Measurements from ENCODE around the gene B3GNT3. TPM values are rescaled to one million over a fixed set of nuclear protein-coding genes. Genes with fewer than 3 reads are reported as not detected.

The B3GNT3 gene
- total RNA-seq, 1 experiment from 2014 or later, result 1.9 TPM

DNA sequence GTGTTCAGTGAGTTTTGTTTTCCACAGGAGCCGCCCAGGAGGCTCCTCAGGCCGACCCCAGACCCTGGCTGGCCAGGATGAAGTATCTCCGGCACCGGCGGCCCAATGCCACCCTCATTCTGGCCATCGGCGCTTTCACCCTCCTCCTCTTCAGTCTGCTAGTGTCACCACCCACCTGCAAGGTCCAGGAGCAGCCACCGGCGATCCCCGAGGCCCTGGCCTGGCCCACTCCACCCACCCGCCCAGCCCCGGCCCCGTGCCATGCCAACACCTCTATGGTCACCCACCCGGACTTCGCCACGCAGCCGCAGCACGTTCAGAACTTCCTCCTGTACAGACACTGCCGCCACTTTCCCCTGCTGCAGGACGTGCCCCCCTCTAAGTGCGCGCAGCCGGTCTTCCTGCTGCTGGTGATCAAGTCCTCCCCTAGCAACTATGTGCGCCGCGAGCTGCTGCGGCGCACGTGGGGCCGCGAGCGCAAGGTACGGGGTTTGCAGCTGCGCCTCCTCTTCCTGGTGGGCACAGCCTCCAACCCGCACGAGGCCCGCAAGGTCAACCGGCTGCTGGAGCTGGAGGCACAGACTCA, 12.9 kb downstream of the B3GNT3 start (continued):
- TF ChIP-seq, protein P1, sequence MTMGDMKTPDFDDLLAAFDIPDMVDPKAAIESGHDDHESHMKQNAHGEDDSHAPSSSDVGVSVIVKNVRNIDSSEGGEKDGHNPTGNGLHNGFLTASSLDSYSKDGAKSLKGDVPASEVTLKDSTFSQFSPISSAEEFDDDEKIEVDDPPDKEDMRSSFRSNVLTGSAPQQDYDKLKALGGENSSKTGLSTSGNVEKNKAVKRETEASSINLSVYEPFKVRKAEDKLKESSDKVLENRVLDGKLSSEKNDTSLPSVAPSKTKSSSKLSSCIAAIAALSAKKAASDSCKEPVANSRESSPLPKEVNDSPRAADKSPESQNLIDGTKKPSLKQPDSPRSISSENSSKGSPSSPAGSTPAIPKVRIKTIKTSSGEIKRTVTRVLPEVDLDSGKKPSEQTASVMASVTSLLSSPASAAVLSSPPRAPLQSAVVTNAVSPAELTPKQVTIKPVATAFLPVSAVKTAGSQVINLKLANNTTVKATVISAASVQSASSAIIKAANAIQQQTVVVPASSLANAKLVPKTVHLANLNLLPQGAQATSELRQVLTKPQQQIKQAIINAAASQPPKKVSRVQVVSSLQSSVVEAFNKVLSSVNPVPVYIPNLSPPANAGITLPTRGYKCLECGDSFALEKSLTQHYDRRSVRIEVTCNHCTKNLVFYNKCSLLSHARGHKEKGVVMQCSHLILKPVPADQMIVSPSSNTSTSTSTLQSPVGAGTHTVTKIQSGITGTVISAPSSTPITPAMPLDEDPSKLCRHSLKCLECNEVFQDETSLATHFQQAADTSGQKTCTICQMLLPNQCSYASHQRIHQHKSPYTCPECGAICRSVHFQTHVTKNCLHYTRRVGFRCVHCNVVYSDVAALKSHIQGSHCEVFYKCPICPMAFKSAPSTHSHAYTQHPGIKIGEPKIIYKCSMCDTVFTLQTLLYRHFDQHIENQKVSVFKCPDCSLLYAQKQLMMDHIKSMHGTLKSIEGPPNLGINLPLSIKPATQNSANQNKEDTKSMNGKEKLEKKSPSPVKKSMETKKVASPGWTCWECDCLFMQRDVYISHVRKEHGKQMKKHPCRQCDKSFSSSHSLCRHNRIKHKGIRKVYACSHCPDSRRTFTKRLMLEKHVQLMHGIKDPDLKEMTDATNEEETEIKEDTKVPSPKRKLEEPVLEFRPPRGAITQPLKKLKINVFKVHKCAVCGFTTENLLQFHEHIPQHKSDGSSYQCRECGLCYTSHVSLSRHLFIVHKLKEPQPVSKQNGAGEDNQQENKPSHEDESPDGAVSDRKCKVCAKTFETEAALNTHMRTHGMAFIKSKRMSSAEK (CRISPR knock-in tag; IDR thresholded peaks at IDR 0.05; ENCODE audit: borderline replicate concordance), result no peak

DNA sequence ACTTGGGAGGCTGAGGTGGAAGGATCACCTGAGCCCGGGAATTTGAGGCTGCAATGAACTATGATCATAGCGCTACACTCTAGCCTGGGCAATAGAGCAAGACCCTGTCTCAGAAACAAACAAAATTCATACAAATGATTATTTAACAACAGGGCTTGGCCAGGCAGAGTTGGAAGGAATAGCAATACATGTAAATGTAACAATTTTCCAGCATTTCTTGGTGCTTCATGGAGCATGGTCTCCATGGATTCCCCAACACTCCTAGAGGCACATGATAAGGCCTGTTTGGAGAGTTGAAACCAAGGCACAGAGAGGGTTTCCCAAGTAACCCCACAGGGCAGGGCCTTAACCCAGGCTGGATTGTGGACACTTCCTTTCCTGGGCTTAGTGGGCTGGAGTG, 16.2 kb downstream of the B3GNT3 start:
- Mint-ChIP-seq H3K36me3 (no peaks in the 10 kb centered on the region), H3K4me1 (no peaks in the 10 kb centered on the region), H3K4me3 (no peak overlapping the region), H3K27me3 (ENCODE audit: low read depth) (peaks cover 2% of the 10 kb centered on the region; the same call in 1 of the 2 replicates), H3K9me3 (no peaks in the 10 kb centered on the region), H3K27ac (no peak overlapping the region)
- ChIA-PET CTCF (no interaction called here), POLR2A (no interaction called here)
- DNase-seq (ENCODE audit: low spot score), result no peak
- TF ChIP-seq NFE2L1 (CRISPR knock-in tag; IDR thresholded peaks at IDR 0.05) (no peak), ZNF263 (CRISPR knock-in tag; IDR thresholded peaks at IDR 0.05; ENCODE audit: low read depth) (no peak), ATF1 (CRISPR knock-in tag; IDR thresholded peaks at IDR 0.05) (no peak), CREB1 (CRISPR knock-in tag; IDR thresholded peaks at IDR 0.05) (no peak)
- ATAC-seq, result no peak

DNA sequence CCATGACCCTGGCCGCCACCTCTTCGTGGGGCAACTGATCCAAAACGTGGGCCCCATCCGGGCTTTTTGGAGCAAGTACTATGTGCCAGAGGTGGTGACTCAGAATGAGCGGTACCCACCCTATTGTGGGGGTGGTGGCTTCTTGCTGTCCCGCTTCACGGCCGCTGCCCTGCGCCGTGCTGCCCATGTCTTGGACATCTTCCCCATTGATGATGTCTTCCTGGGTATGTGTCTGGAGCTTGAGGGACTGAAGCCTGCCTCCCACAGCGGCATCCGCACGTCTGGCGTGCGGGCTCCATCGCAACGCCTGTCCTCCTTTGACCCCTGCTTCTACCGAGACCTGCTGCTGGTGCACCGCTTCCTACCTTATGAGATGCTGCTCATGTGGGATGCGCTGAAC, 16.7 kb downstream of the B3GNT3 start:
- CTCF ChIA-PET, result no interaction called here
- TF ChIP-seq, protein P2, sequence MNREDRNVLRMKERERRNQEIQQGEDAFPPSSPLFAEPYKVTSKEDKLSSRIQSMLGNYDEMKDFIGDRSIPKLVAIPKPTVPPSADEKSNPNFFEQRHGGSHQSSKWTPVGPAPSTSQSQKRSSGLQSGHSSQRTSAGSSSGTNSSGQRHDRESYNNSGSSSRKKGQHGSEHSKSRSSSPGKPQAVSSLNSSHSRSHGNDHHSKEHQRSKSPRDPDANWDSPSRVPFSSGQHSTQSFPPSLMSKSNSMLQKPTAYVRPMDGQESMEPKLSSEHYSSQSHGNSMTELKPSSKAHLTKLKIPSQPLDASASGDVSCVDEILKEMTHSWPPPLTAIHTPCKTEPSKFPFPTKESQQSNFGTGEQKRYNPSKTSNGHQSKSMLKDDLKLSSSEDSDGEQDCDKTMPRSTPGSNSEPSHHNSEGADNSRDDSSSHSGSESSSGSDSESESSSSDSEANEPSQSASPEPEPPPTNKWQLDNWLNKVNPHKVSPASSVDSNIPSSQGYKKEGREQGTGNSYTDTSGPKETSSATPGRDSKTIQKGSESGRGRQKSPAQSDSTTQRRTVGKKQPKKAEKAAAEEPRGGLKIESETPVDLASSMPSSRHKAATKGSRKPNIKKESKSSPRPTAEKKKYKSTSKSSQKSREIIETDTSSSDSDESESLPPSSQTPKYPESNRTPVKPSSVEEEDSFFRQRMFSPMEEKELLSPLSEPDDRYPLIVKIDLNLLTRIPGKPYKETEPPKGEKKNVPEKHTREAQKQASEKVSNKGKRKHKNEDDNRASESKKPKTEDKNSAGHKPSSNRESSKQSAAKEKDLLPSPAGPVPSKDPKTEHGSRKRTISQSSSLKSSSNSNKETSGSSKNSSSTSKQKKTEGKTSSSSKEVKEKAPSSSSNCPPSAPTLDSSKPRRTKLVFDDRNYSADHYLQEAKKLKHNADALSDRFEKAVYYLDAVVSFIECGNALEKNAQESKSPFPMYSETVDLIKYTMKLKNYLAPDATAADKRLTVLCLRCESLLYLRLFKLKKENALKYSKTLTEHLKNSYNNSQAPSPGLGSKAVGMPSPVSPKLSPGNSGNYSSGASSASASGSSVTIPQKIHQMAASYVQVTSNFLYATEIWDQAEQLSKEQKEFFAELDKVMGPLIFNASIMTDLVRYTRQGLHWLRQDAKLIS (CRISPR knock-in tag; IDR thresholded peaks at IDR 0.05; ENCODE audit: borderline replicate concordance), result no peak
- no peak for TF ChIP-seq RELA (CRISPR knock-in tag; IDR thresholded peaks at IDR 0.05; ENCODE audit: borderline replicate concordance)
- TF ChIP-seq HMGA2 (CRISPR knock-in tag; IDR thresholded peaks at IDR 0.05), result no peak
- TF ChIP-seq, protein P3, sequence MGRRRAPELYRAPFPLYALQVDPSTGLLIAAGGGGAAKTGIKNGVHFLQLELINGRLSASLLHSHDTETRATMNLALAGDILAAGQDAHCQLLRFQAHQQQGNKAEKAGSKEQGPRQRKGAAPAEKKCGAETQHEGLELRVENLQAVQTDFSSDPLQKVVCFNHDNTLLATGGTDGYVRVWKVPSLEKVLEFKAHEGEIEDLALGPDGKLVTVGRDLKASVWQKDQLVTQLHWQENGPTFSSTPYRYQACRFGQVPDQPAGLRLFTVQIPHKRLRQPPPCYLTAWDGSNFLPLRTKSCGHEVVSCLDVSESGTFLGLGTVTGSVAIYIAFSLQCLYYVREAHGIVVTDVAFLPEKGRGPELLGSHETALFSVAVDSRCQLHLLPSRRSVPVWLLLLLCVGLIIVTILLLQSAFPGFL (CRISPR knock-in tag; IDR thresholded peaks at IDR 0.05; ENCODE audit: borderline replicate concordance), result no peak
- TF ChIP-seq GTF2I (CRISPR knock-in tag; conservative IDR thresholded peaks at IDR 0.05), result no peak
- TF ChIP-seq FOXK1 (CRISPR knock-in tag; IDR thresholded peaks at IDR 0.05), result no peak
- TF ChIP-seq, protein P4, sequence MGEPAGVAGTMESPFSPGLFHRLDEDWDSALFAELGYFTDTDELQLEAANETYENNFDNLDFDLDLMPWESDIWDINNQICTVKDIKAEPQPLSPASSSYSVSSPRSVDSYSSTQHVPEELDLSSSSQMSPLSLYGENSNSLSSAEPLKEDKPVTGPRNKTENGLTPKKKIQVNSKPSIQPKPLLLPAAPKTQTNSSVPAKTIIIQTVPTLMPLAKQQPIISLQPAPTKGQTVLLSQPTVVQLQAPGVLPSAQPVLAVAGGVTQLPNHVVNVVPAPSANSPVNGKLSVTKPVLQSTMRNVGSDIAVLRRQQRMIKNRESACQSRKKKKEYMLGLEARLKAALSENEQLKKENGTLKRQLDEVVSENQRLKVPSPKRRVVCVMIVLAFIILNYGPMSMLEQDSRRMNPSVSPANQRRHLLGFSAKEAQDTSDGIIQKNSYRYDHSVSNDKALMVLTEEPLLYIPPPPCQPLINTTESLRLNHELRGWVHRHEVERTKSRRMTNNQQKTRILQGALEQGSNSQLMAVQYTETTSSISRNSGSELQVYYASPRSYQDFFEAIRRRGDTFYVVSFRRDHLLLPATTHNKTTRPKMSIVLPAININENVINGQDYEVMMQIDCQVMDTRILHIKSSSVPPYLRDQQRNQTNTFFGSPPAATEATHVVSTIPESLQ (CRISPR knock-in tag; IDR thresholded peaks at IDR 0.05), result no peak
- TF ChIP-seq NR2C2 (CRISPR knock-in tag; IDR thresholded peaks at IDR 0.05), result no peak
- TF ChIP-seq ZNF219 (CRISPR knock-in tag; IDR thresholded peaks at IDR 0.05; ENCODE audit: borderline replicate concordance), result no peak
- TF ChIP-seq, protein P5, sequence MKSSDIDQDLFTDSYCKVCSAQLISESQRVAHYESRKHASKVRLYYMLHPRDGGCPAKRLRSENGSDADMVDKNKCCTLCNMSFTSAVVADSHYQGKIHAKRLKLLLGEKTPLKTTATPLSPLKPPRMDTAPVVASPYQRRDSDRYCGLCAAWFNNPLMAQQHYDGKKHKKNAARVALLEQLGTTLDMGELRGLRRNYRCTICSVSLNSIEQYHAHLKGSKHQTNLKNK (CRISPR knock-in tag; IDR thresholded peaks at IDR 0.05), result no peak
- TF ChIP-seq ESRRA (CRISPR knock-in tag; IDR thresholded peaks at IDR 0.05; ENCODE audit: borderline replicate concordance), result no peak
- Mint-ChIP-seq H3K9me3 (no peaks in the 10 kb centered on the region), H3K27me3 (ENCODE audit: low read depth) (peaks cover 2% of the 10 kb centered on the region; the same call in 1 of the 2 replicates), H3K27ac (no peak overlapping the region), H3K36me3 (no peaks in the 10 kb centered on the region), H3K4me1 (no peaks in the 10 kb centered on the region), H3K4me3 (no peak overlapping the region)
- ATAC-seq (no peak), DNase-seq (ENCODE audit: low spot score) (no peak)
- POLR2A ChIA-PET, result no interaction called here

All from WTC11 (cell line).